ENCODE results near the gene PINK1.

GRCh38 chr1:20660847-20661206, 27.6 kb downstream of the PINK1 start:
- TF ChIP-seq CTCF (IDR thresholded peaks at IDR 0.05; ENCODE audit: poor library complexity) (no peak), EZH2 (IDR thresholded peaks at IDR 0.05; ENCODE audit: borderline replicate concordance) (no peak), EZH2phosphoT487 (IDR thresholded peaks at IDR 0.05; ENCODE audit: low read depth, severe bottlenecking, unreplicated experiment) (no peak)
